Measurements from ENCODE around the gene ABTB1.

ABTB1 gene

DNA sequence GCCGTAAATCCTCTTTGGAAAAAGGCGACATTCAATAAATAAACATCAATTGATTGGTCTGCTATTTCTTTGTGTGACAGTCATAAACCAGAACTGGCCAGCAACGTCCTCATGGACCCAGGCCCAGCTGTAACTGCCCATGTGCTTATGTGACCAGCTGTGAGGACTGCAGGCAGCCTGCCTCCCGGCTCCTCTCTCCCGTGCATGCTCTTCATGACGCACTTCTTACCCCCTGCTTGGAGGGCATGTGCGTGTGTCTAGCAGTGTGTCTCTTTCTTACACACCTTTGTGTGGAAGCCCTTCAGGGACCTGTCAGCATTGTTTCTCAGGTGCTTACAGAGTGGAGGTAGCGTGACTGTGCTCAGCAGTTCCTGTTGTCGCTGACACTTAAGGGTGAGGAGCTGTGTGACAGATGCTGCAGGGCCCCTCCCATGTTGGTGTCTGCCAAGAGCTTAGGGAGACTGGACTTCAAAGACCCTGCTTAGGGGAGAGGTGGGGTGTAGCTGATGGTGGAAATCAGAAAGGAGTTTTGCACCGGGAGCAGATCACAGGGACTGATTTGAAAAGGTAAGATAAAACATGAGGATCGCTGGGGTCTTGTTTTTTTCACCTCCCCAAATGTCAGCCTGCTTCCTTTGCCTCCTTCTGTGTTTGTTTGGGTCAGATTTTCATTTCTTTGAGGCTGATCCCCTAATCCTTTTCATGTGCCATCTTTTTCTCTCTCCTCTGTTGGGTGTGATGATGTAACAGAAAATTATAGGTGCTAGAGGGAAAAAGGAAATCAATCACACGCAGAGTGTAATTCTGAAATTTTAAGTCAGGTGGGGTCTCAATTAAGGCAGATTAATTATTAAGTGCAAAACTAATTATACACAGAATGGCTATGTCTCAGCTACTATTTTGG, 41.7 kb upstream of the ABTB1 start:
- Histone ChIP-seq H3K9ac (ENCODE audit: insufficient read length, low read depth) (no peak overlapping the region), H3K27me3 (ENCODE audit: insufficient read depth, insufficient read length) (peaks cover 44% of the 10 kb centered on the region), H3K4me3 (ENCODE audit: insufficient read length, low read depth) (no peak overlapping the region), H3K36me3 (ENCODE audit: insufficient read depth, insufficient read length, low read length) (no peaks in the 10 kb centered on the region), H3K4me1 (ENCODE audit: insufficient read depth, insufficient read length) (peaks cover 7% of the 10 kb centered on the region), H3K9me3 (ENCODE audit: insufficient read depth, low read length) (peaks cover 7% of the 10 kb centered on the region; the same call in 1 of the 2 replicates)
- no peak for DNase-seq (ENCODE audit: low read depth, low spot score)
- TF ChIP-seq ZNF274 (IDR thresholded peaks at IDR 0.05; ENCODE audit: low read depth, low read length) (no peak), YY1 (IDR thresholded peaks at IDR 0.05; ENCODE audit: insufficient read depth, insufficient read length) (no peak), SUZ12 (IDR thresholded peaks at IDR 0.05; ENCODE audit: extremely low read depth, insufficient read depth, insufficient read length) (no peak)

DNA sequence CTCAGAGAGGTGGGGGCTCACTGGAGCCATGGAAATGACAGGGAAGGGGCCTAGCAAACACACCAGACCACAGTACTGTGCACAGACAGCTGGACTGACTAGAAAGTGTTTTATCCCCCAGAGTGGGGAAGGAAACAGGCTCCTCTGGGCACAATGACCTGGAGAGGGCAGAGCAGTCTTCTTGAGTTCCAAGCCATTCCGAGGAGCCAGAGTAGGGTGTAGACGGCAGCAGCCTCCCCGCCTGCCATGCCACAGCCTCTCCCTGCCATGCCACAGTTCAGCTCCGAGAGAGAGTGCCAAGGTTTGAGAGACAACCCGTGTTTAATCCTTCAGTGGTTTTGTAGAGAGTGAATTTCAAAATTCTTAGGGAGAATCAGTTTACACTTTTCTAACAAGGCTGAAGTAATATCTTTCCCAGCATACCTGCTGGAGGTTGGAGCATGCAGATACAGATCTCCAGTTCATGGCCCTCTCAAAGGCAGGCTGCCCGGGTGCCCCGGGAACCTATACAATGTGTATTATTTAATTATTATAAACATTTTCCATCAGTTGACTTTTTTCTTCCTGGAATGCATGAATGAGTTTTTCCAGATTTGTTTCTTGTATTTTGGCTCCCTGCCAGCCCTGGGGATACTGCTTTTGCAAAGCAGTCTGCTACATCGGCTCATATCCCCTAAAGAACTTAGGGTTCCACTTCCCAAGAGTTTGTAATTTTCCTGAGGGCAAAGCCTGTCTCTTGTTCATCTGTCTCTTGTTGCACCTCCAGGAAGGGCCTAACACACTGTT, 40.5 kb upstream of the ABTB1 start:
- no peaks in the 10 kb centered on the region for H3K36me3 ChIP-seq (ENCODE audit: insufficient read depth, insufficient read length, low read length)
- H3K9me3 ChIP-seq (ENCODE audit: insufficient read depth, low read length) = peaks cover 7% of the 10 kb centered on the region; the same call in 1 of the 2 replicates
- H3K27me3 ChIP-seq (ENCODE audit: insufficient read depth, insufficient read length) = peaks cover 35% of the 10 kb centered on the region
- no peak overlapping the region for H3K4me3 ChIP-seq (ENCODE audit: insufficient read length, low read depth)
- H3K9ac ChIP-seq (ENCODE audit: insufficient read length, low read depth) = no peak overlapping the region
- no peak for TF ChIP-seq SUZ12 (IDR thresholded peaks at IDR 0.05; ENCODE audit: extremely low read depth, insufficient read depth, insufficient read length)
- TF ChIP-seq YY1 (IDR thresholded peaks at IDR 0.05; ENCODE audit: insufficient read depth, insufficient read length) = no peak
- no peak for TF ChIP-seq ZNF274 (IDR thresholded peaks at IDR 0.05; ENCODE audit: low read depth, low read length)
- no peak for DNase-seq (ENCODE audit: low read depth, low spot score)
- peaks cover 7% of the 10 kb centered on the region for H3K4me1 ChIP-seq (ENCODE audit: insufficient read depth, insufficient read length)

DNA sequence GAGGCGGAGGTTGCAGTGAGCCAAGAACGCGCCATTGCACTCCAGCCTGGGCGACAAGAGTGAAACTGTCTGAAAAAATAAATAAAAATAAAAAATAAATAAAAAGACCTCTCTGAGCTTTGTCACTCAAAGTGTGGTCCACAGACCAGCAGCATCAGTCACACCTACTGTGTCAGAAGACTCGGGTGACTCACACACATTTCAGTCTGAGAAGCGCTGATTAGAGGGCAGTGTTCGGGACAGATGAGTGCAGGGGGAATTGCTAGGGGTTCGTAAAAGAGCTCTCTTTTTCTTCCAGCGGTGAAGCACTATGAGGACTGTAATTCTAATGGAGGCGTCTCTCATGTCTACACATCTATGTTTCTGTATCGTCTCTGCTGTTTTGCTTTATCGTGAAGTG, 38.1 kb upstream of the ABTB1 start:
- Histone ChIP-seq H3K9me3 (ENCODE audit: insufficient read depth, low read length) (no peaks in the 10 kb centered on the region), H3K4me3 (ENCODE audit: insufficient read length, low read depth) (no peak overlapping the region), H3K9ac (ENCODE audit: insufficient read length, low read depth) (no peak overlapping the region), H3K36me3 (ENCODE audit: insufficient read depth, insufficient read length, low read length) (no peaks in the 10 kb centered on the region), H3K4me1 (ENCODE audit: insufficient read depth, insufficient read length) (peaks cover 15% of the 10 kb centered on the region), H3K27me3 (ENCODE audit: insufficient read depth, insufficient read length) (peaks cover 13% of the 10 kb centered on the region)
- no peak for DNase-seq (ENCODE audit: low read depth, low spot score)
- TF ChIP-seq YY1 (IDR thresholded peaks at IDR 0.05; ENCODE audit: insufficient read depth, insufficient read length) (no peak), SUZ12 (IDR thresholded peaks at IDR 0.05; ENCODE audit: extremely low read depth, insufficient read depth, insufficient read length) (no peak), ZNF274 (IDR thresholded peaks at IDR 0.05; ENCODE audit: low read depth, low read length) (no peak)

DNA sequence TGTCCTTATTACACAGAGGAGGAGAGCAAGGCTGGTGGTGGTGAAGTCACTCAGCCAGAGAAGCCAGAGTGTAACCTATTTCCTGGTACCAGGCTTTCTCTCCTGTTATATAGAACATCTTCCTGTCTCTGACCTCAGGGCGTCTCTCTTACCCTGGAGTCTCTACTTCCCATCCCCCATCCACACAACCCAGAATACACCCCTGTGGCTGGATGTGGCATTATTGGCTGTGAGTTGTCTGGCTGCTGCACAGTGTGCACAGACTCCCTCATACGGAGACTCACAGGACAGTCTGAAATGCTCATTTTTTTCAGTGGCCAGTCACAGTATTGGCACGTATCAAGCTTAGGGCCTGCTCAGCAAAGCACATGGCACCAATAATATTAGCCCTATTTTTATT, 35.2 kb upstream of the ABTB1 start:
- H3K4me3 ChIP-seq (ENCODE audit: insufficient read length, low read depth) = no peak overlapping the region
- no peaks in the 10 kb centered on the region for H3K27me3 ChIP-seq (ENCODE audit: insufficient read depth, insufficient read length)
- DNase-seq (ENCODE audit: low read depth, low spot score) = no peak
- TF ChIP-seq ZNF274 (IDR thresholded peaks at IDR 0.05; ENCODE audit: low read depth, low read length) = no peak
- H3K9me3 ChIP-seq (ENCODE audit: insufficient read depth, low read length) = no peaks in the 10 kb centered on the region
- peaks cover 13% of the 10 kb centered on the region for H3K4me1 ChIP-seq (ENCODE audit: insufficient read depth, insufficient read length)
- no peak overlapping the region for H3K9ac ChIP-seq (ENCODE audit: insufficient read length, low read depth)
- no peaks in the 10 kb centered on the region for H3K36me3 ChIP-seq (ENCODE audit: insufficient read depth, insufficient read length, low read length)

DNA sequence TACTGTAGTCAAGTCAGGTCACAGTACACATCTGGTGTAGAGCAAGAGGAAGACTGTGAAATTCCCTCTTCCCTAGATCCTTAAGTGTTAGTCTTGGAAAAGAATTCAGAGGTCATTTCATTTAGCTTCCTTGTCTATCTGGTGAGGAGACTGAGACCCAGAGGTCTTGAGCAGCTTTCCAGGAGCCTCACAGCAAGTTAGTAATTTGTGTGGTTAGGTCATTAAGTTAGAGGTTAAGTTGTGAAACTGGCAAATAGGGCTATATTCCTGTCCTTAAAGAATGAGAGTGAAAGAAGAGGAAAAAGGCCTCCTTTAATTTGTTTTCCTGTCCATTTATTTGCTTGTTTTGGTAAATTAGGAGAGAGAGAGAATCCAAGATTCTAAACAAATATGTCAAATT, 34.8 kb upstream of the ABTB1 start:
- H3K27me3 ChIP-seq (ENCODE audit: insufficient read depth, insufficient read length) = no peaks in the 10 kb centered on the region
- no peak for DNase-seq (ENCODE audit: low read depth, low spot score)
- no peak for TF ChIP-seq YY1 (IDR thresholded peaks at IDR 0.05; ENCODE audit: insufficient read depth, insufficient read length)
- TF ChIP-seq ZNF274 (IDR thresholded peaks at IDR 0.05; ENCODE audit: low read depth, low read length) = no peak
- no peak for TF ChIP-seq SUZ12 (IDR thresholded peaks at IDR 0.05; ENCODE audit: extremely low read depth, insufficient read depth, insufficient read length)
- H3K4me3 ChIP-seq (ENCODE audit: insufficient read length, low read depth) = no peak overlapping the region
- no peaks in the 10 kb centered on the region for H3K9me3 ChIP-seq (ENCODE audit: insufficient read depth, low read length)
- no peak overlapping the region for H3K9ac ChIP-seq (ENCODE audit: insufficient read length, low read depth)
- H3K36me3 ChIP-seq (ENCODE audit: insufficient read depth, insufficient read length, low read length) = no peaks in the 10 kb centered on the region
- peaks cover 13% of the 10 kb centered on the region for H3K4me1 ChIP-seq (ENCODE audit: insufficient read depth, insufficient read length)

DNA sequence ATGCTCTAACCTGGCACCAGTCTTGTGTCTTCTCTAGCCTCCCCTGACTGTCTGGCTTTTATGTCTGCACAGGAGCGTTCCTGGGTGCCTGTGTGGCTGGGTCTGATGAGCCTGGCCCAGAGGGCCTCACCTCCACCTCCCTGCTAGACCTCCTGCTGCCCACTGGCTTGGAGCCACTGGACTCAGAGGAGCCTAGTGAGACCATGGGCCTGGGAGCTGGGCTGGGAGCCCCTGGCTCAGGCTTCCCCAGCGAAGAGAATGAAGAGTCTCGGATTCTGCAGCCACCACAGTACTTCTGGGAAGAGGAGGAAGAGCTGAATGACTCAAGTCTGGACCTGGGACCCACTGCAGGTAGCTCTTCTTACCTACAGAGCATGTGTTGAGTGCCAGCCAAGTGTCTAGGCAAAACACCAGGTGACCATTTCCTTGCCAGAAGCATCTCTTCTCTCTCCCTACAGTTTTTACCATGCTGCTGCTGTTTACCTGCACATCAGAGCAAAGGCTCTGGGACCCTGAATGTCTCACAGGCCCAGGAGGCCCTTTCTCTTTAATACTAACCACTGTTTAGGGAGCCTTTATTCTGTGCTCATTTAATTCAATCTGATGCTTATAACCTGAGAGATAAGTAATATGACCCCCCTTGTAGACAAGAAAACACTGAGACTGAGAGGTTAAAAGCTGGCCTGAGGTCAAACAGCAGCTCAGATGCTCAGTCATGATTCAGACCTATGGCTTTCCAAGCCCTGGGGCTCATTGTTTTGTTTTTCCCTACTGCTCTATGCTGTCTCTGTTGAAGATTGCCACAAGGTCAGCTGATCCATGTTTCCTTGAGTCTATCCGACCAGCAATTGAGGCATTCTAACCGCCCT, 33.3 kb upstream of the ABTB1 start:
- Histone ChIP-seq H3K4me1 (ENCODE audit: insufficient read depth, insufficient read length) (peaks cover 13% of the 10 kb centered on the region), H3K4me3 (ENCODE audit: insufficient read length, low read depth) (no peak overlapping the region), H3K27me3 (ENCODE audit: insufficient read depth, insufficient read length) (no peaks in the 10 kb centered on the region), H3K9me3 (ENCODE audit: insufficient read depth, low read length) (no peaks in the 10 kb centered on the region), H3K36me3 (ENCODE audit: insufficient read depth, insufficient read length, low read length) (no peaks in the 10 kb centered on the region), H3K9ac (ENCODE audit: insufficient read length, low read depth) (no peak overlapping the region)
- TF ChIP-seq ZNF274 (IDR thresholded peaks at IDR 0.05; ENCODE audit: low read depth, low read length) = no peak
- TF ChIP-seq SUZ12 (IDR thresholded peaks at IDR 0.05; ENCODE audit: extremely low read depth, insufficient read depth, insufficient read length) = no peak
- TF ChIP-seq YY1 (IDR thresholded peaks at IDR 0.05; ENCODE audit: insufficient read depth, insufficient read length) = no peak
- no peak for DNase-seq (ENCODE audit: low read depth, low spot score)
